Measurements from ENCODE around the gene OR5T2.
"Not testable (repeated sequence)": the region's sequence is repeated elsewhere in the genome, so short reads cannot be mapped to it uniquely, and the experiment has no call there.

OR5T2 gene

GRCh38 chr11:56234155-56234554, at the start of gene OR5T2:
Gene OR5T2, minus strand, starts transcription at chr11:56234255. Its CDS starts 1,193 bp downstream, at chr11:56233062.
- ChIA-PET CTCF (no interaction called here), POLR2A (ENCODE audit: low non-redundant PET) (no interaction called here)
- TF ChIP-seq, protein P1, sequence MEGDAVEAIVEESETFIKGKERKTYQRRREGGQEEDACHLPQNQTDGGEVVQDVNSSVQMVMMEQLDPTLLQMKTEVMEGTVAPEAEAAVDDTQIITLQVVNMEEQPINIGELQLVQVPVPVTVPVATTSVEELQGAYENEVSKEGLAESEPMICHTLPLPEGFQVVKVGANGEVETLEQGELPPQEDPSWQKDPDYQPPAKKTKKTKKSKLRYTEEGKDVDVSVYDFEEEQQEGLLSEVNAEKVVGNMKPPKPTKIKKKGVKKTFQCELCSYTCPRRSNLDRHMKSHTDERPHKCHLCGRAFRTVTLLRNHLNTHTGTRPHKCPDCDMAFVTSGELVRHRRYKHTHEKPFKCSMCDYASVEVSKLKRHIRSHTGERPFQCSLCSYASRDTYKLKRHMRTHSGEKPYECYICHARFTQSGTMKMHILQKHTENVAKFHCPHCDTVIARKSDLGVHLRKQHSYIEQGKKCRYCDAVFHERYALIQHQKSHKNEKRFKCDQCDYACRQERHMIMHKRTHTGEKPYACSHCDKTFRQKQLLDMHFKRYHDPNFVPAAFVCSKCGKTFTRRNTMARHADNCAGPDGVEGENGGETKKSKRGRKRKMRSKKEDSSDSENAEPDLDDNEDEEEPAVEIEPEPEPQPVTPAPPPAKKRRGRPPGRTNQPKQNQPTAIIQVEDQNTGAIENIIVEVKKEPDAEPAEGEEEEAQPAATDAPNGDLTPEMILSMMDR (conservative IDR thresholded peaks at IDR 0.05; ENCODE audit: low read depth), result no peak
- no peak within 1 kb of the TSS for H3K27ac ChIP-seq
- DNase-seq (ENCODE audit: low spot score), result no peak

GRCh38 chr11:56273854-56274253, 39.8 kb upstream of the OR5T2 start, which contains the start of gene OR5T1:
Gene OR5T1, plus strand, starts transcription at chr11:56274154. Its CDS starts 1,485 bp downstream, at chr11:56275639.
- TF ChIP-seq, protein P1 (conservative IDR thresholded peaks at IDR 0.05; ENCODE audit: low read depth), result no peak
- H3K27ac ChIP-seq, result no peak within 1 kb of the TSS
- ChIA-PET CTCF (interaction anchor here (0.6 to 0.7 kb wide), 2 partner anchors 457 to 1893 kb away, joined by 3 to 5 read pairs; no protein-coding TSS in a partner anchor), POLR2A (ENCODE audit: low non-redundant PET) (no interaction called here)
- no peak for DNase-seq (ENCODE audit: low spot score)

GRCh38 chr11:56271092-56271491, 37.0 kb upstream of the OR5T2 start:
- no peak overlapping the region for H3K27ac ChIP-seq
- POLR2A ChIA-PET (ENCODE audit: low non-redundant PET), result no interaction called here
- CTCF ChIA-PET, result interaction anchor here (0.6 kb wide), 1 partner anchor 78 kb away, joined by 3 read pairs; no protein-coding TSS in a partner anchor
- DNase-seq (ENCODE audit: low spot score), result no peak
- TF ChIP-seq, protein P1 (conservative IDR thresholded peaks at IDR 0.05; ENCODE audit: low read depth), result no peak

DNA sequence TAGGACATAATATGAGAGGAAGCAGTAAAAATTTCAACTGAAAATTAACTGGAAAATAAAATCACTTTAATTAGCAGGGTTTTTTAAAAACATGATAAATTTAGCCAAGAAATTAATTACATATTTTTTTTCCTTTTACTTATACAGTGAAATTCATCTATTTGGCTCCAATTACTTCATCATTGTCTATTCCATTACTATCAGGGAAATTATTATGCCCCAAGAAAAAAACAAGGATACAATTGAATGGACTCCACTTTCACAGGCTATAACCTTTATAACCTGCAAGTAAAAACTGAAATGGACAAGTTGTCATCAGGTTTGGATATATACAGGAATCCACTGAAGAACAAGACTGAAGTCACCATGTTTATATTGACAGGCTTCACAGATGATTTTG, 17.9 kb upstream of the OR5T2 start, which contains the start of gene OR5T3:
TSS of gene OR5T3 (plus strand) at position 301 of the 400 bp plus-strand sequence. CDS start at position 301, 0 bp downstream.
- ChIA-PET CTCF (no interaction called here), POLR2A (ENCODE audit: low non-redundant PET) (no interaction called here)
- TF ChIP-seq, protein P1 (conservative IDR thresholded peaks at IDR 0.05; ENCODE audit: low read depth), result no peak
- no peak within 1 kb of the TSS for H3K27ac ChIP-seq
- no peak for DNase-seq (ENCODE audit: low spot score)

DNA sequence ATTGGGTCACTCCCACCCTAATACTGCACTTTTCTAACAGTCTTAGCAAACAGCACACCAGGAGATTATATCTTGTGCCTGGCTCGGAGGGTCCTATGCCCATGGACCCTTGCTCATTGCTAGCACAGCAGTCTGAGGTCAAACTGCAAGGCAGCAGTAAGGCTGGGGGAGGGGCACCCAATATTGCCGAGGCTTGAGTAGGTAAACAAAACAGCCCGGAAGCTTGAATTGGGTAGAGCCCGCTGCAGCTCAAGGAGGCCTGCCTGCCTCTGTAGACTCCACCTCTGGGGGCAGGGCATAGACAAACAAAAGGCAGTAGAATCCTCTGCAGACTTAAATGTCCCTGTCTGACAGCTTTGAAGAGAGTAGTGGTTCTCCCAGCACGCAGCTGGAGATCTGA, 14.3 kb downstream of the OR5T2 start:
- H3K27ac ChIP-seq; CTCF ChIA-PET; DNase-seq (ENCODE audit: low spot score); POLR2A ChIA-PET (ENCODE audit: low non-redundant PET): not testable (repeated sequence)

DNA sequence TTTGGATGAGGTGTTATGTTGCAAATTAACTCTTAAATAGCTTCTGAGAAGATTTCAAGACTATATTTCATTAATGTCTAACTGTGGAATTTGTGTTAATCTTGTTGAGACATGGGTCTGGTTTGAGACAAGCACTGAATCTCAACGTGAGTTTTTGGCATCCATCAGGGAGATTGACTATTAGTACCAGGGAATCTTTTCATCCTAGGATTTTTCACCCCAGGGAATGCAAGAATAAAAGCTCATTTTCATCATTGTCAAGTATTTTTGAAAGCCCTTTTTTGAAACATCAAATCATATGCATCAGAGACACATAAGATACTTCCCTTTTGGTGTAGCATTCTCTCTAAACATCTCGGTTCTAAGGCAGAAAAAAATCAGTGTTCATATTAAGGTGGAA, 19.5 kb downstream of the OR5T2 start:
- POLR2A ChIA-PET (ENCODE audit: low non-redundant PET), result no interaction called here
- CTCF ChIA-PET, result no interaction called here
- H3K27ac ChIP-seq, result no peak overlapping the region
- no peak for DNase-seq (ENCODE audit: low spot score)
- TF ChIP-seq, protein P1 (conservative IDR thresholded peaks at IDR 0.05; ENCODE audit: low read depth), result no peak

DNA sequence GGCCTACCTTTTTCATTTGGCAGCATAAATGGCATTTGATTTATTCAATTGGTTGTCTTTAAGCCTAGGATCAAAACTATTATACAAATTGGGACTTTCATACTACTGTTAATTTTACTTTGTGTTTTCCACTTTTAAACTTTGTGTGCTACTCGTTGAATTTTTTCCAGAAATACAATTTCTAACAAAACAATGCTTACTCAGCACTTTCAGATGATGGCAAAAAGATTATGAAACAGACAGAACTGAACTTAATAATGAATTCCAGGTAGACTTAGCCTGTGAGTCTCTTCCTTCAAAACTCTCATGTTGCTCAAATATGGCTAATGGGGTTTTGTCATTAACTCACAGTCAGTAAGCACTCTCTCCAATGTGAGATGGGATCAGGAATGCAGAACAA, 26.3 kb downstream of the OR5T2 start:
- DNase-seq (ENCODE audit: low spot score), result no peak

More for the DNA sequence above, 26.3 kb downstream of the OR5T2 start:
- no peak overlapping the region for H3K27ac ChIP-seq
- ChIA-PET CTCF (no interaction called here), POLR2A (ENCODE audit: low non-redundant PET) (no interaction called here)
- TF ChIP-seq, protein P1 (conservative IDR thresholded peaks at IDR 0.05; ENCODE audit: low read depth), result no peak
